GM18502 (cell line): ENCODE measurements around the gene HAUS5.
"Not testable (repeated sequence)": the region's sequence is repeated elsewhere in the genome, so short reads cannot be mapped to it uniquely, and the experiment has no call there.

ENCODE experiments used
- ATAC-seq: cut with Tn5 transposase; IDR thresholded peaks from one replicate; pipeline ENCODE4 v1.9.1; 2021; ENCODE audit warnings: mild to moderate bottlenecking; ENCODE audit not compliant: unreplicated experiment, poor library complexity

HAUS5 gene

GRCh38 chr19:35641515-35642151, 29.1 kb downstream of the HAUS5 start, which contains the start of gene ETV2:
Gene ETV2, plus strand, starts transcription at chr19:35641745. Its CDS starts 716 bp downstream, at chr19:35642461.
- ATAC-seq, result no peak

DNA sequence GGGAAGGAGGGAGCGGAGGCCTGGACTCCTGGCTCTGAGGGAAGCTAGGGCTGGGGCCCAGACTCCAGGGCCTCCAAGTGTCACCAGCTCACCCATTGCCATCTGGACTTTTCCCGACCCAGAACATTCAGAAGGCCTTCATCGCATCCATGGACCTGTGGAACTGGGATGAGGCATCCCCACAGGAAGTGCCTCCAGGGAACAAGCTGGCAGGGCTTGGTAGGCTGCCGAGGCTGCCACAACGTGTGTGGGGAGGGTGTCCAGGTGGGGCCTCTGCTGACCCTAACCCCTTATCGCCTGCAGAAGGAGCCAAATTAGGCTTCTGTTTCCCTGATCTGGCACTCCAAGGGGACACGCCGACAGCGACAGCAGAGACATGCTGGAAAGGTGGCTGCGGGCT, 29.8 kb downstream of the HAUS5 start:
- ATAC-seq, result no peak

GRCh38 chr19:35642798-35643254, 30.3 kb downstream of the HAUS5 start:
- ATAC-seq, result no peak

DNA sequence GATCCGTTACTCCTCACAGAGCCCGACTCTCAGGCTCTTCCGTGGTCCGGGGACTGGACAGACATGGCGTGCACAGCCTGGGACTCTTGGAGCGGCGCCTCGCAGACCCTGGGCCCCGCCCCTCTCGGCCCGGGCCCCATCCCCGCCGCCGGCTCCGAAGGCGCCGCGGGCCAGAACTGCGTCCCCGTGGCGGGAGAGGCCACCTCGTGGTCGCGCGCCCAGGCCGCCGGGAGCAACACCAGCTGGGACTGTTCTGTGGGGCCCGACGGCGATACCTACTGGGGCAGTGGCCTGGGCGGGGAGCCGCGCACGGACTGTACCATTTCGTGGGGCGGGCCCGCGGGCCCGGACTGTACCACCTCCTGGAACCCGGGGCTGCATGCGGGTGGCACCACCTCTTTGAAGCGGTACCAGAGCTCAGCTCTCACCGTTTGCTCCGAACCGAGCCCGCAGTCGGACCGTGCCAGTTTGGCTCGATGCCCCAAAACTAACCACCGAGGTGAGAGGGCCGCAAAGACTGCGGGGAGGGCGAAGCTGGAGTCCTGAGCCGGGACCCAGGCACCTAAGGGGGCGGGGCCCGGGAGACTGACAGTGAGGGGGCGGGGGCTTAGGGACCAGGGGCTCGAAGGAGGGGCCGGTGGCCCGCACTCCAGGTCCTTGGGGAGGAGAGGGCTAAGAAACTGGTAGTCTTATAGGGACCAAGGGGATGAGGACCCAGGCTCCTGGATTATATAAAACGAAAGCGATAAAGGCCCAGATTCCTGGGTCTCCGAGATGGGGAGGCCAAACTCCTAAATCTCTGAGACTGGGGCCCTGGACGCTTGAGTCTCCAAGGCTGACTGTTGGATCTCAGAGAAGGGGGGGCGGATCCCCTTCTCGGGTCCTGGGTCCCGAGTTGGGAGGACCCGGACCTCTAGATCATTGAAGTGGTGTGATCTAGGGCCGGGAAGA, 31.0 kb downstream of the HAUS5 start:
- peak; percentile 41 for ATAC-seq

- ATAC-seq, result peak; percentile 70
Observed at GRCh38 chr19:35644206-35644986, 31.9 kb downstream of the HAUS5 start.

- ATAC-seq, result no peak
Observed at GRCh38 chr19:35644987-35645679, 32.6 kb downstream of the HAUS5 start.

- ATAC-seq, result no peak
Observed at GRCh38 chr19:35645680-35646511, 33.4 kb downstream of the HAUS5 start.

GRCh38 chr19:35648017-35648961, 35.8 kb downstream of the HAUS5 start, which contains the start of gene COX6B1:
Gene COX6B1, plus strand, starts transcription at chr19:35648323. Its CDS starts 2,921 bp downstream, at chr19:35651244.
- peak; percentile 60 for ATAC-seq

- no peak for ATAC-seq
Observed at GRCh38 chr19:35650581-35650980, 38.0 kb downstream of the HAUS5 start.

- ATAC-seq, result not testable (repeated sequence)
Observed at GRCh38 chr19:35654828-35655227, 42.3 kb downstream of the HAUS5 start.

DNA sequence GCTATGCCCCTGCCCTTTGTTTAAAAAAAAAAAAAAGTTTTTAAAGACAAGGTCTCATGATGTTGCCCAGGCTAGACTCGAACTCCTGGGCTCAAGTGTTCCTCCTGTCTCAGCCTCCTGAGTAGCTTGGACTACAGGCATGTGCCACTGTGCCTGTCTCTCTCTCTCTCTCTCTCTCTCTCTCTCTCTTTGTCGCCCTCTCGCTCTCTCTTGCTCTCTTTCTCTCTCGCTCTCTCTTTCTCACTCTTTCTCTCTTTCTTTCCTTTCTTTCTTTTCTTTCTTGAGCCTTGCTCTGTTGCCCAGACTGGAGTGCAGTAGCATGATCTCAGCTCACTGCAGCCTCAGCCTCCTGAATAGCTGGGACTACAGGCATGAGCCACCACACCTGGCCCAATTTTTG, 43.1 kb downstream of the HAUS5 start:
- no peak for ATAC-seq

GRCh38 chr19:35656700-35657099, 44.2 kb downstream of the HAUS5 start:
- no peak for ATAC-seq

DNA sequence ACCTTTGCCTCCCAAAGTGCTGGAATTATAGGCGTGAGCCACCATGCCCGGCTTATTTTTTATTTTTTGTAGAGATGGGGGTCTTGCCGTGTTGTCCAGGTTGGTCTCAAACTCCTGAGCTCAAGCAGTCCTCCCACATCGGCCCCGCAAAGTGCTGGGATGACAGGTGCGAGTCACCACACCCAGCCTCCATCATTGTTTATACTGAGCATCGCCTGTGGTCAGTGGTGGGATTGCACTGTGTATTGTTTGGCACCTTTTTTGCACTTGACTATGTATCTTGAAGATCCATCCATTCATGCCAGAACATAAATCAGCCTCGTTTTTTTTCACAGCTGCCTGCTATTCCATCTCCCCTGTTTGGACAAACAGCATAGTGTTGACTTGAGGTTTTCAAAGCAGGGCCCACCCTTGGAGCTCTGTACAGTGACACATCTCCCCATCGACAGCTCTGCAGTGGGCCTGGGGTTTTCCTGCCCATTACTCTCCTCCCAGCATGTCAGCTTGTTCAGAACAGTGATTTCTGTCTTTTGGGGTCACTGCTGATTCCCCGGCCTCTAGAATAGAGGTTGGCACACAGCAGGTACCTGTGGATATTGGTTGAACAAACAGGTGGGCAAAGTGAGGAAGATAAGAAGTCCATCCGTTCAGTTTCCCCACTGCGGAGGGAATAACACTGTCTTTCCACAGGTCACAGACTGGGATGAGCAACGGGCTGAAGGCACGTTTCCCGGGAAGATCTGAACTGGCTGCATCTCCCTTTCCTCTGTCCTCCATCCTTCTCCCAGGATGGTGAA, 45.6 kb downstream of the HAUS5 start:
- ATAC-seq, result no peak

GRCh38 chr19:35661995-35662340, 49.4 kb downstream of the HAUS5 start:
- no peak for ATAC-seq

- no peak for ATAC-seq
Observed at GRCh38 chr19:35663981-35664380, 51.4 kb downstream of the HAUS5 start.

DNA sequence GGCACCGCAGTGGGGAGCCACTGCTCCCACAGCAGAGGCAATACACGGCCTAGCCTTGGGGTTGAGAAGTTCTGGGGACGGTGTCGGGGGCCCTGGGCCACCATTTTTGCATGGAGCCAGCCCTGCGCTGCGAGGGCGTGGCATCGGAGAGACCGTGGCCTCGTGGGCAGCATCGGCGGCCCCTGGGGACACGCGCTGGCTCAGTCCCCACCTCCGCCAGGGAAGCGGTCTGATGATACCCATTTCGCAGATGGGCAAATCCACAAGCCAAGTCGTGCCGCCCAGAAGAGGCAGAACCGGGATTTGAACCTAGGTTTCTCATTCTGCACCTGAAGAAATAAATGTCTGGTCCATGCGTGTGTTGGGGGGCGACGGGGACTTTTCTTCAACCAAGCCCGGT, 52.6 kb downstream of the HAUS5 start:
- no peak for ATAC-seq

DNA sequence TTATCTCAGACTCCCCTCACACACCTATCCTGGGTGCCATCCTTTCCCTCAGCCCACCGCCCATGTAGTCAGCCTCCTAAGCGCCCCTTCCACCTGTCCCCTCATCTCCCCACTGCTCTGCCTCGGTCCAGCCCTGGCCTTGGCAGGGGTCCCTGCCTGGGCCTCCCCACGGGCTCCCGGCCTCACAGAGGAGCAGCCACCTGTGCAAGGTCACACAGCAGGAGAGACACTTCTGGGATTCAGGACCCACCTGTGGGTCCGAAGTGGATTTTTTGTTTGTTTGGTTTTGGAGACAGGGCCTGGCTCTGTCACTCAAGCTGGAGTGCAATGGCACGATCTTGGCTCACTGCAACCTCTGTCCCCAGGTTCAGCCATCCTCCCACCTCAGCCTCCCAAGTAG, 53.1 kb downstream of the HAUS5 start:
- ATAC-seq, result no peak
